Loucy (cell line): Measurements from ENCODE around the gene RITA1.
A peak's percentile ranks its signal among the peaks of the same experiment; 100 is the strongest.

Experiments
- H2AFZ ChIP-seq: fragments of 200-600 bp; sonication (generic); 2 replicates; pipeline ENCODE4 v1.6.0; 2016; ENCODE audit warnings: antibody characterized with exemption, mild to moderate bottlenecking, low read length, moderate library complexity
- H3F3A ChIP-seq: fragments of 200-600 bp; 2 replicates; pipeline ENCODE4 v1.6.0; 2016; ENCODE audit warnings: antibody characterized with exemption, low read depth, mild to moderate bottlenecking
- H3K27me3 ChIP-seq: fragments of 200-600 bp; sonication (generic); 2 replicates; pipeline ENCODE4 v1.6.1; 2014; ENCODE audit warnings: low read length, mild to moderate bottlenecking; ENCODE audit not compliant: insufficient read depth, poor library complexity, severe bottlenecking
- H3K36me3 ChIP-seq: fragments of 200-600 bp; sonication (generic); 2 replicates; pipeline ENCODE4 v1.6.1; 2016; ENCODE audit warnings: low read length; ENCODE audit not compliant: insufficient read depth
- H3K4me1 ChIP-seq: fragments of 200-600 bp; sonication (generic); 2 replicates; pipeline ENCODE4 v1.5.1; 2014; ENCODE audit warnings: low read length, mild to moderate bottlenecking; ENCODE audit not compliant: insufficient read depth, poor library complexity, severe bottlenecking
- H3K4me2 ChIP-seq: fragments of 200-600 bp; sonication (generic); 2 replicates; pipeline ENCODE4 v1.6.0; 2014; ENCODE audit warnings: antibody characterized with exemption, low read length, low read depth, mild to moderate bottlenecking; ENCODE audit not compliant: poor library complexity, severe bottlenecking
- H3K4me3 ChIP-seq: fragments of 200-600 bp; sonication (generic); 2 replicates; pipeline ENCODE4 v1.5.1; 2014; ENCODE audit warnings: low read length, mild to moderate bottlenecking, mixed read lengths; ENCODE audit not compliant: poor library complexity, severe bottlenecking
- H3K79me2 ChIP-seq: fragments of 200-600 bp; sonication (generic); 2 replicates; pipeline ENCODE4 v1.6.1; 2014; ENCODE audit warnings: low read length; ENCODE audit not compliant: insufficient read depth
- H3K9ac ChIP-seq: fragments of 200-600 bp; sonication (generic); 2 replicates; pipeline ENCODE4 v1.6.0; 2014; ENCODE audit warnings: mild to moderate bottlenecking, low read depth, low read length, moderate library complexity; ENCODE audit not compliant: poor library complexity, severe bottlenecking
- H3K9me2 ChIP-seq: fragments of 200-600 bp; sonication (generic); replicated peaks from 2 replicates; pipeline ENCODE4 v1.6.1; 2016; ENCODE audit warnings: low read depth, low read length, mixed read lengths
- H3K9me3 ChIP-seq: fragments of 200-600 bp; sonication (generic); 2 replicates; pipeline ENCODE4 v1.6.1; 2014; ENCODE audit warnings: mild to moderate bottlenecking, antibody characterized with exemption, low read length, low read depth; ENCODE audit not compliant: insufficient read depth
- H4K20me1 ChIP-seq: fragments of 200-600 bp; sonication (generic); 2 replicates; pipeline ENCODE4 v1.6.0; 2014; ENCODE audit warnings: antibody characterized with exemption, low read length, mild to moderate bottlenecking; ENCODE audit not compliant: insufficient read depth, poor library complexity, severe bottlenecking
- CTCF ChIP-seq: fragments of 200-600 bp; sonication (generic); conservative IDR thresholded peaks from 2 replicates; pipeline ENCODE4 v1.5.1; 2014; ENCODE audit warnings: mild to moderate bottlenecking, antibody characterized with exemption, low read length
- EZH2phosphoT487 ChIP-seq: fragments of 200-600 bp; IDR thresholded peaks from 2 replicates; pipeline ENCODE4 v1.6.1; 2018; ENCODE audit warnings: antibody characterized with exemption, mild to moderate bottlenecking, moderate library complexity, borderline replicate concordance

Gene RITA1

DNA sequence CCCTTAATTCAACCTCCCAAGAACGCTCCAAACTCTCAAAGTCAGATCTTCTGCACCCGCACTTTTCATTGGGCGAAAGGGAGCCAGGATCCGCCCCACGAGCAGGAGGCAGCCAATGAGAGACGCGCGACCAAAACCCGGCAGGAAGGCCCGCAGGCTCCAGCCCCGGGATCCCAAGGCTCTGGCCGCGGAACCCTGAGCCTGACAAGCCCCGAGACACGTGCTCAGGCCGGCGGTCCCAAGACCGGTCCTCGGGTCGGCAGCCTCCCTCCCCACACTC is 681 bp upstream of the RITA1 start:
- H2AFZ ChIP-seq, result peak overlapping the region; percentile 85
- H3F3A ChIP-seq, result no peaks in the 10 kb centered on the region
- H3K79me2 ChIP-seq, result peaks cover 69% of the 10 kb centered on the region
- no peaks in the 10 kb centered on the region for H3K27me3 ChIP-seq
- H3K9me3 ChIP-seq, result no peaks in the 10 kb centered on the region
- H3K9ac ChIP-seq, result peak overlapping the region; percentile 89
- peaks cover 50% of the 10 kb centered on the region for H4K20me1 ChIP-seq
- peaks cover 11% of the 10 kb centered on the region; the same call in 1 of the 2 replicates for H3K36me3 ChIP-seq
- H3K4me3 ChIP-seq, result peak overlapping the region; percentile 73
- no peak for TF ChIP-seq EZH2phosphoT487
- no peak for TF ChIP-seq CTCF
- H3K9me2 ChIP-seq, result no peaks in the 10 kb centered on the region
- H3K4me2 ChIP-seq, result peak overlapping the region; percentile 96
- H3K4me1 ChIP-seq, result peaks cover 32% of the 10 kb centered on the region

- Histone ChIP-seq H4K20me1 (peaks cover 46% of the 10 kb centered on the region), H3K36me3 (no peaks in the 10 kb centered on the region; the same call in 1 of the 2 replicates), H3K9me3 (no peaks in the 10 kb centered on the region), H3K4me2 (peak overlapping the region; percentile 91), H2AFZ (peak overlapping the region; percentile 85), H3K9me2 (no peaks in the 10 kb centered on the region), H3F3A (no peaks in the 10 kb centered on the region), H3K9ac (peak overlapping the region; percentile 89), H3K4me1 (peaks cover 39% of the 10 kb centered on the region), H3K27me3 (no peaks in the 10 kb centered on the region), H3K79me2 (peaks cover 62% of the 10 kb centered on the region), H3K4me3 (peak overlapping the region; percentile 73)
- TF ChIP-seq CTCF (no peak), EZH2phosphoT487 (no peak)
These were observed 478 bp downstream of the RITA1 start for GRCh38 chr12:113186033-113186365.

- peaks cover 36% of the 10 kb centered on the region for H3K4me1 ChIP-seq
- peak overlapping the region; percentile 89 for H3K9ac ChIP-seq
- no peaks in the 10 kb centered on the region for H3K9me2 ChIP-seq
- peaks cover 41% of the 10 kb centered on the region for H4K20me1 ChIP-seq
- peak overlapping the region; percentile 73 for H3K4me3 ChIP-seq
- H3K27me3 ChIP-seq, result no peaks in the 10 kb centered on the region
- peaks cover 56% of the 10 kb centered on the region for H3K79me2 ChIP-seq
- no peak overlapping the region for H2AFZ ChIP-seq
- no peaks in the 10 kb centered on the region for H3F3A ChIP-seq
- H3K9me3 ChIP-seq, result no peaks in the 10 kb centered on the region
- peak overlapping the region; percentile 91 for H3K4me2 ChIP-seq
- H3K36me3 ChIP-seq, result peaks cover 5% of the 10 kb centered on the region; the same call in 1 of the 2 replicates
- TF ChIP-seq CTCF (no peak), EZH2phosphoT487 (no peak)
These were observed 1.3 kb downstream of the RITA1 start for GRCh38 chr12:113186666-113187325.
